OCI-LY1 (cell line): ENCODE data around the gene SRSF1.
"Not testable (repeated sequence)": the region's sequence is repeated elsewhere in the genome, so short reads cannot be mapped to it uniquely, and the experiment has no call there.

Experiments used
- H2AFZ ChIP-seq: fragments of 200-600 bp; sonication (generic), shearing (Covaris generic); 2 replicates; pipeline ENCODE4 v1.6.0; 2014; ENCODE audit warnings: antibody characterized with exemption, mild to moderate bottlenecking, low read length
- H3F3A ChIP-seq: fragments of 200-600 bp; sonication (generic), shearing (Covaris generic); 2 replicates; pipeline ENCODE4 v1.6.0; 2014; ENCODE audit warnings: mild to moderate bottlenecking, antibody characterized with exemption, low read length, moderate library complexity; ENCODE audit not compliant: insufficient read depth
- H3K27ac ChIP-seq: fragments of 200-600 bp; sonication (generic); 2 replicates; pipeline ENCODE4 v1.5.1; 2014; ENCODE audit warnings: low read length, mixed run types, mild to moderate bottlenecking, low read depth; ENCODE audit not compliant: poor library complexity, severe bottlenecking
- H3K27me3 ChIP-seq: fragments of 200-600 bp; sonication (generic); 2 replicates; pipeline ENCODE4 v1.6.0; 2014; ENCODE audit warnings: antibody characterized with exemption, mild to moderate bottlenecking, low read length, moderate library complexity; ENCODE audit not compliant: insufficient read depth
- H3K36me3 ChIP-seq: fragments of 200-600 bp; sonication (generic); 2 replicates; pipeline ENCODE4 v1.6.1; 2014; ENCODE audit warnings: mild to moderate bottlenecking, antibody characterized with exemption, low read length, moderate library complexity, mixed read lengths; ENCODE audit not compliant: insufficient read depth
- H3K4me1 ChIP-seq: fragments of 200-600 bp; sonication (generic); 2 replicates; pipeline ENCODE4 v1.5.1; 2014; ENCODE audit warnings: mild to moderate bottlenecking, low read length, moderate library complexity; ENCODE audit not compliant: insufficient read depth, severe bottlenecking
- H3K4me2 ChIP-seq: fragments of 200-600 bp; sonication (generic), shearing (Covaris generic); 2 replicates; pipeline ENCODE4 v1.6.1; 2014; ENCODE audit warnings: low read length
- H3K4me3 ChIP-seq: fragments of 200-600 bp; sonication (generic); 2 replicates; pipeline ENCODE4 v1.5.1; 2014; ENCODE audit warnings: low read length, low read depth, mild to moderate bottlenecking, mixed read lengths; ENCODE audit not compliant: poor library complexity, severe bottlenecking
- H3K79me2 ChIP-seq: fragments of 200-600 bp; shearing (Covaris generic); 2 replicates; pipeline ENCODE4 v1.6.1; 2016; ENCODE audit warnings: mixed run types, low read length, mixed read lengths; ENCODE audit not compliant: insufficient read depth
- H3K9ac ChIP-seq: fragments of 200-600 bp; sonication (generic), shearing (Covaris generic); 2 replicates; pipeline ENCODE4 v1.6.1; 2014; ENCODE audit warnings: mild to moderate bottlenecking, low read length, mixed read lengths
- H3K9me2 ChIP-seq: fragments of 200-600 bp; sonication (generic), shearing (Covaris generic); 2 replicates; pipeline ENCODE4 v1.6.1; 2014; ENCODE audit warnings: low read depth, mild to moderate bottlenecking, low read length, mixed read lengths
- H3K9me3 ChIP-seq: fragments of 200-600 bp; shearing (Covaris generic); 2 replicates; pipeline ENCODE4 v1.6.1; 2014; ENCODE audit warnings: low read length, mixed read lengths
- H4K20me1 ChIP-seq: fragments of 200-600 bp; sonication (generic), shearing (Covaris generic); 2 replicates; pipeline ENCODE4 v1.6.0; 2016; ENCODE audit warnings: mild to moderate bottlenecking, low read length; ENCODE audit not compliant: insufficient read depth
- CTCF ChIP-seq: fragments of 200-600 bp; sonication (generic), shearing (Covaris generic); IDR thresholded peaks from 2 replicates; pipeline ENCODE4 v1.5.1; 2017; ENCODE audit warnings: mild to moderate bottlenecking, antibody characterized with exemption, low read length, moderate library complexity, mixed read lengths
- EZH2 ChIP-seq: fragments of 200-600 bp; sonication (generic), shearing (Covaris generic); IDR thresholded peaks from 2 replicates; pipeline ENCODE4 v1.8.0; 2017; ENCODE audit warnings: borderline replicate concordance, mixed run types, mild to moderate bottlenecking, antibody characterized with exemption, low read length, moderate library complexity, mixed read lengths

The SRSF1 gene

GRCh38 chr17:57975044-57975443 lies 32.0 kb downstream of the SRSF1 start:
- Histone ChIP-seq H3K9ac (no peak overlapping the region), H3K36me3 (peaks cover 71% of the 10 kb centered on the region), H2AFZ (no peak overlapping the region), H3K79me2 (no peaks in the 10 kb centered on the region), H3K4me2 (no peak overlapping the region), H3K9me2 (no peaks in the 10 kb centered on the region), H3K4me1 (no peaks in the 10 kb centered on the region), H3K27me3 (no peaks in the 10 kb centered on the region), H4K20me1 (0 out of 2 replicates have a peak, but pooled peaks cover 2% of the 10 kb centered on the region), H3F3A (no peaks in the 10 kb centered on the region), H3K4me3 (no peak overlapping the region), H3K27ac (no peak overlapping the region), H3K9me3 (no peaks in the 10 kb centered on the region)
- TF ChIP-seq EZH2: no peak
- no peak for TF ChIP-seq CTCF

- H3K27ac ChIP-seq, H3K27me3 ChIP-seq, H4K20me1 ChIP-seq, H3K4me3 ChIP-seq, H3K4me2 ChIP-seq, H3K79me2 ChIP-seq, H3K9me2 ChIP-seq, H3F3A ChIP-seq, H3K9ac ChIP-seq, H2AFZ ChIP-seq, H3K4me1 ChIP-seq, H3K9me3 ChIP-seq: not testable (repeated sequence)
- H3K36me3 ChIP-seq: peaks cover 63% of the 10 kb centered on the region
These were observed 32.8 kb downstream of the SRSF1 start for GRCh38 chr17:57974053-57974824.

- Histone ChIP-seq H3K27ac (no peak overlapping the region), H3K4me1 (no peaks in the 10 kb centered on the region), H4K20me1 (0 out of 2 replicates have a peak, but pooled peaks cover 2% of the 10 kb centered on the region), H3K9me3 (no peaks in the 10 kb centered on the region), H2AFZ (no peak overlapping the region), H3K9ac (no peak overlapping the region), H3F3A (no peaks in the 10 kb centered on the region), H3K27me3 (no peaks in the 10 kb centered on the region; the same call in 1 of the 2 replicates), H3K9me2 (no peaks in the 10 kb centered on the region), H3K36me3 (peaks cover 44% of the 10 kb centered on the region), H3K4me2 (no peak overlapping the region), H3K79me2 (no peaks in the 10 kb centered on the region), H3K4me3 (no peak overlapping the region)
- no peak for TF ChIP-seq CTCF
- TF ChIP-seq EZH2: no peak
These were observed 34.9 kb downstream of the SRSF1 start for GRCh38 chr17:57972151-57972550.

GRCh38 chr17:57971572-57971971 lies 35.5 kb downstream of the SRSF1 start:
- H3K27me3 ChIP-seq: no peaks in the 10 kb centered on the region; the same call in 1 of the 2 replicates
- no peaks in the 10 kb centered on the region for H3K9me2 ChIP-seq
- peaks cover 38% of the 10 kb centered on the region for H3K36me3 ChIP-seq
- H4K20me1 ChIP-seq: 0 out of 2 replicates have a peak, but pooled peaks cover 2% of the 10 kb centered on the region
- no peak overlapping the region for H3K4me2 ChIP-seq
- H3K79me2 ChIP-seq: no peaks in the 10 kb centered on the region
- TF ChIP-seq CTCF (no peak), EZH2 (no peak)
- no peak overlapping the region for H3K27ac ChIP-seq
- no peak overlapping the region for H3K9ac ChIP-seq
- no peaks in the 10 kb centered on the region for H3F3A ChIP-seq
- no peaks in the 10 kb centered on the region for H3K4me1 ChIP-seq
- no peak overlapping the region for H3K4me3 ChIP-seq
- H2AFZ ChIP-seq: no peak overlapping the region
- H3K9me3 ChIP-seq: no peaks in the 10 kb centered on the region
